Cardiac muscle cell (in vitro differentiated cells and primary cell): ENCODE results near the gene RPS6KC1. TPM values are rescaled to one million over a fixed set of nuclear protein-coding genes. Genes with fewer than 3 reads are reported as not detected.

Experiments
- DNase-seq, 2 donors: peaks; one replicate each; pipeline versions ENCODE4 v3.0.0 to v3.0.0-alpha.2; 2010 to 2017; ENCODE audit warnings: low read depth in 1 of 2, low spot score in 1 of 2
- H3K27ac ChIP-seq: fragments of 200-600 bp; sonication (generic); 2 replicates; pipeline ENCODE4 v1.5.1; 2016
- H3K27me3 ChIP-seq: fragments of 200-600 bp; sonication (generic); 2 replicates; pipeline ENCODE4 v1.6.0; 2016; ENCODE audit warnings: control low read depth
- H3K36me3 ChIP-seq: fragments of 200-600 bp; sonication (generic); 2 replicates; pipeline ENCODE4 v1.5.1; 2016; ENCODE audit warnings: control low read depth
- H3K4me1 ChIP-seq: fragments of 200-600 bp; sonication (generic); 2 replicates; pipeline ENCODE4 v1.8.1; 2017; ENCODE audit warnings: low read depth, mild to moderate bottlenecking, mixed run types
- H3K4me3 ChIP-seq: fragments of 200-600 bp; sonication (generic); 2 replicates; pipeline ENCODE4 v1.5.1; 2016; ENCODE audit warnings: mild to moderate bottlenecking
- H3K9me3 ChIP-seq: fragments of 200-600 bp; sonication (generic); 2 replicates; pipeline ENCODE4 v1.5.1; 2017; ENCODE audit warnings: low read depth, mild to moderate bottlenecking, control low read depth
- polyA plus RNA-seq: library from polyadenylated mRNA; unstranded; fragments of >200 nt; fragmentation: Nextera tagmentation; extraction: Ambion mirVana; gene quantifications from 2 replicates; pipeline ENCODE4 v1.2.1, GENCODE V29; 2016
- total RNA-seq: library from RNA; depleted of rRNA; stranded (reverse); fragments of >200 nt; gene quantifications from 2 replicates; pipeline ENCODE4 v1.2.3, GENCODE V29; 2016
- TF ChIP-seq, protein P1 (sequence below): IDR thresholded peaks from 2 replicates; pipeline ENCODE4 v1.5.1; 2012; ENCODE audit warnings: low read depth, mild to moderate bottlenecking, low read length

Gene RPS6KC1
- total and polyA plus RNA-seq, 2 experiments from 2014 or later: 12.5 to 17.9 TPM

DNA sequence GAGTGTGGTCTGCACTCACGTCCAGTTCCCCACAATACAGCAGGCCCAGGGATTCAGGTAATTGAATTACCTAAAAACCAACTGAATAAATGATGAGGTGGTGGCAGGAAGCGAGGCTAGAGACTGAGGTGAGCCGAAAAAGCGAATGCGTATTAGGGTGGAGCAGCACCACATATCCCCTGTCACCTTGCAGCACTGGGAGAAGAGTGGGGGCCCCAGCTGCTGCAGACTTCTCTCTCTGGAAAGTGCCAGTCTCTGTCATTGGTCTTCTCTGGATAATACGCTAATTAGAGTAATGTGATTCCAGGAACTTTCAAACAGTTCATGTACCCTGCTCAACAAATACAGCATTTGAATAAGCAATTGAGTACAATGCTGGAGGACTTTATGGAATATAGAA, 199.0 kb downstream of the RPS6KC1 start:
- TF ChIP-seq, protein P1, sequence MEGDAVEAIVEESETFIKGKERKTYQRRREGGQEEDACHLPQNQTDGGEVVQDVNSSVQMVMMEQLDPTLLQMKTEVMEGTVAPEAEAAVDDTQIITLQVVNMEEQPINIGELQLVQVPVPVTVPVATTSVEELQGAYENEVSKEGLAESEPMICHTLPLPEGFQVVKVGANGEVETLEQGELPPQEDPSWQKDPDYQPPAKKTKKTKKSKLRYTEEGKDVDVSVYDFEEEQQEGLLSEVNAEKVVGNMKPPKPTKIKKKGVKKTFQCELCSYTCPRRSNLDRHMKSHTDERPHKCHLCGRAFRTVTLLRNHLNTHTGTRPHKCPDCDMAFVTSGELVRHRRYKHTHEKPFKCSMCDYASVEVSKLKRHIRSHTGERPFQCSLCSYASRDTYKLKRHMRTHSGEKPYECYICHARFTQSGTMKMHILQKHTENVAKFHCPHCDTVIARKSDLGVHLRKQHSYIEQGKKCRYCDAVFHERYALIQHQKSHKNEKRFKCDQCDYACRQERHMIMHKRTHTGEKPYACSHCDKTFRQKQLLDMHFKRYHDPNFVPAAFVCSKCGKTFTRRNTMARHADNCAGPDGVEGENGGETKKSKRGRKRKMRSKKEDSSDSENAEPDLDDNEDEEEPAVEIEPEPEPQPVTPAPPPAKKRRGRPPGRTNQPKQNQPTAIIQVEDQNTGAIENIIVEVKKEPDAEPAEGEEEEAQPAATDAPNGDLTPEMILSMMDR: no peak
- no peak for DNase-seq
- no peak overlapping the region for H3K27ac ChIP-seq

DNA sequence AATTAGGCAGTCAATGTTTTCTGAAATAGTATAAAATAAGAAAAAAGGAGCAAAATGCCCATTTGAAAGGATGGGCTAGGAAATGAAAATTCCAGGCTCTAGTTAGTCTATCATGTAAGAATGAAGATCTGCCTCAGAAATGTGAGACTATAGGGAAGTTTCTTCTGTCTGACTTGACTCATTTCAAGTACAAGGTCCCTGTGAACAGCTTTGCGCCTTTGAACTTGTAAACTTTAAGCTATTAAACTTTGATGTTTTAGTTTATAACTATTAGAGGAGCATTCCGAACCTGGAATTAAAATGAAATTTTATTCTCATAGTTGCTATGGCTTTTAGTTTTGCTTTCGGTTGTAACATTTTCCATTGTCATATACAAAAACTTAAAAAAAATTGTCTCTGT, 199.4 kb downstream of the RPS6KC1 start:
- no peaks in the 10 kb centered on the region for H3K27me3 ChIP-seq
- no peaks in the 10 kb centered on the region for H3K36me3 ChIP-seq
- H3K27ac ChIP-seq: no peak overlapping the region
- DNase-seq: no peak
- H3K4me3 ChIP-seq: no peak overlapping the region
- TF ChIP-seq, protein P1: no peak
- H3K9me3 ChIP-seq: no peaks in the 10 kb centered on the region
- H3K4me1 ChIP-seq: peaks cover 26% of the 10 kb centered on the region

More for the DNA sequence above, 199.0 kb downstream of the RPS6KC1 start:
- Histone ChIP-seq H3K4me1 (peaks cover 30% of the 10 kb centered on the region), H3K36me3 (no peaks in the 10 kb centered on the region), H3K4me3 (no peak overlapping the region), H3K9me3 (no peaks in the 10 kb centered on the region), H3K27me3 (no peaks in the 10 kb centered on the region)

DNA sequence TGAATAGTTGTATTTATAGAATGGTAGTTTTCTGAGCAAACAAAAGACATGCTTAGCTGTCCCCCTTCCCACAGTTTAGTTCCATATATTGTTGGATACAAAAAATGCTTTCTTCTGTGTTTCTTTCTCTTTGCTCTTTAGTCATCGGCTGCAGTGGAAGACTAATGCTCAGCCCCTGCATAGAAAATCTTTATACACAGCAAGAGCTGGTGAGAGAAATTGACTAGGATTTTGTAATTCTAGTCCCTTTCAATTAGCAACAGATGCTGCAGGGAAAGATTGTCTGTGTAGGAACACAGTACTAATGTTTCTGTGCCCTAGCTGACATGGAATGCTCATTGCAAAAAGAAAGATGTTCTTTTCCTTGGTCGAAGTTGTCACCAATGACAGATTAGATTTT, 200.9 kb downstream of the RPS6KC1 start:
- no peak overlapping the region for H3K4me3 ChIP-seq
- DNase-seq: no peak
- peaks cover 26% of the 10 kb centered on the region for H3K4me1 ChIP-seq
- TF ChIP-seq, protein P1: no peak
- no peaks in the 10 kb centered on the region for H3K36me3 ChIP-seq
- H3K27me3 ChIP-seq: no peaks in the 10 kb centered on the region
- H3K27ac ChIP-seq: no peak overlapping the region
- no peaks in the 10 kb centered on the region for H3K9me3 ChIP-seq

DNA sequence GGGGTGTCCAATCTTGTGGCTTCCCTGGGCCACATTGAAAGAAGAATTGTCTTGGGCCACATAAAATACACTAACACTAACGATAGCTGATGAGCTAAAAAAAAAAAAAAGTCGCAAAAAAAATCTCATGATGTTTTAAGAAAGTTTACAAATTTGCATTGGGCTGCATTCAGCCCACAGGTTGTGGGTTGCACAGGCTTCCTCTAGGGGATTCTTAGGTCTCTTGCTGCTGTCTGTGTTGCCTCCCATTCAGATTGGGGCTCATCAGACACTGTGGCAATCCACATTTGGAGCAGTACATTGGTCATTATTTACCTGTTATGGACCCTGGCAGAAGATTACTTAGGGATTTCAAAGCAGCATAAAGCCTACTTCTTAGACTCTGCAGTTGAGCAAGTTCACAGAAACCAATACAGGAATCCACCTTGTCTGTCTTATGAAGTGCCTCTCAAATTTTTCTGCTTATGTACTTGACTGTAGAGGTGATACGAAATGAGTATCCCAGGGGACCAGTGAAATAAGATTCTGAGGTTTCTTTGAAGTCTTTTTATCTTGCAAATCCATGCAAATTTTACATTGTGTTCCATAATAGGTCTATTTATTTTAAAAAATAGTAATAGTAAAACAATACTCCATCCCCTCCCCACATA, 205.5 kb downstream of the RPS6KC1 start:
- DNase-seq: peak in 1 of 2 donors; percentile 18
- TF ChIP-seq, protein P1: no peak
- no peaks in the 10 kb centered on the region for H3K27me3 ChIP-seq
- H3K9me3 ChIP-seq: no peaks in the 10 kb centered on the region
- H3K36me3 ChIP-seq: no peaks in the 10 kb centered on the region
- H3K4me3 ChIP-seq: no peak overlapping the region
- H3K27ac ChIP-seq: no peak overlapping the region
- H3K4me1 ChIP-seq: peaks cover 26% of the 10 kb centered on the region

DNA sequence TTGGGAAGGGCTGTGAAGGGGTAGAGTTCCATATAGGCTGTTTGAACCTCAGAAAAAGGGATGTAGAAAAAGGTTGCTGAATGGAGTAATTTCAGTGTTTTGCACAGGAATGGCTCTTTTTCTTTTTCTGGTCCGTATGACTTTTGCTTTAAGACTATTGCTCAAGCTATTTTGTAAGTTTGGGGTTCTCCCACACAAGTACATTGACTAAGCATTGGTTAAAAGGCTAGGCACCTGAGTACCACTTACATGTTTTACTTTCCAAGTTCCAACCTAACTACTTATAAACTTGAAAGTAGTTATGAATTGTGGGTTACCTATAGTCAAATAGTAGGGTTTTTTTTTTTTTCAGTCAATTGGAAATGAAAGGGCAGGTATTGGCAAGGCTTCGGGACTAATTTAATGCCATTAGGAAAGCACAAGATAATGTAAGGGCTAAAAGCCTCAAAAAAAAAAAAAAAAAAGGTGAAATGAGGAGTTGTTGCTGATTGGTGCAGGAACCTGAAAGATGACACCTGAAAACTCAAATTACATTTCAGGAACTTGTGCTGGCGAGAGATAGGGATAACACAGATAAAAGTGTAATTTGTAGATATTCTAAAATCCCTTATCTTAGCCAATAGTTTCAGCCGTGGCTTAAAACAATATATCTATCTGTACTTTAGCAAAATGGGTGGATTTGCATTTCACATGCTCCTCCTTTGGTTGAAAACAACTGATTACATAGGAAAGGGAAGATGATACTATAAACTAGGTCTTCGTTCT, 209.5 kb downstream of the RPS6KC1 start:
- TF ChIP-seq, protein P1: no peak
- H3K9me3 ChIP-seq: no peaks in the 10 kb centered on the region
- no peak overlapping the region for H3K4me3 ChIP-seq
- peaks cover 15% of the 10 kb centered on the region for H3K4me1 ChIP-seq
- H3K27me3 ChIP-seq: no peaks in the 10 kb centered on the region
- no peak overlapping the region for H3K27ac ChIP-seq
- no peak for DNase-seq
- no peaks in the 10 kb centered on the region for H3K36me3 ChIP-seq
